CD4-positive, alpha-beta T cell (primary cell): ENCODE data around the gene RTP4. TPM values are rescaled to one million over a fixed set of nuclear protein-coding genes. Genes with fewer than 3 reads are reported as not detected.

ENCODE experiments used
- ATAC-seq: fragments of 200-7000 bp; cut with Tn5 transposase; one replicate; pipeline ENCODE4 v1.10.0; 2022; ENCODE audit warnings: mild to moderate bottlenecking; ENCODE audit not compliant: poor library complexity
- CTCF ChIA-PET: fragments of 350-600 bp; sonication (Branson Sonifier 250); formaldehyde crosslinking; loops from one replicate; lab custom pipeline; 2021; ENCODE audit warnings: antibody characterized with exemption, inconsistent platforms; lab: Charles Lee
- POLR2A ChIA-PET: fragments of 350-600 bp; sonication (Branson Sonifier 250); formaldehyde crosslinking; loops from one replicate; lab custom pipeline; 2021; ENCODE audit warnings: antibody characterized with exemption, inconsistent platforms; lab: Charles Lee
- DNase-seq, 14 experiments: peaks; one replicate each; pipeline ENCODE4 v3.0.0-alpha.2; 2013 to 2020; ENCODE audit warnings: mixed read lengths in 2 of 14
- H3K27ac ChIP-seq, 2 donors: one replicate each; pipeline versions ENCODE4 v1.5.1 to v1.7.0; 2013; ENCODE audit warnings: low read length in 2 of 2, low read depth in 1 of 2, mild to moderate bottlenecking in 1 of 2
- H3K27me3 ChIP-seq, 2 experiments: 1 replicate in 1 of 2; 2 replicates in 1 of 2; pipeline versions ENCODE4 v1.6.1 to v1.7.0; 2013; ENCODE audit warnings: low read length in 2 of 2, control low read depth in 1 of 2, mild to moderate bottlenecking in 1 of 2, moderate library complexity in 1 of 2; ENCODE audit not compliant: insufficient read depth in 2 of 2, control insufficient read depth in 1 of 2
- H3K36me3 ChIP-seq: one replicate; pipeline ENCODE4 v1.6.1; 2013; ENCODE audit warnings: low read length, control low read depth; ENCODE audit not compliant: insufficient read depth
- H3K4me1 ChIP-seq: one replicate; pipeline ENCODE4 v1.6.1; 2013; ENCODE audit warnings: low read length, control low read depth; ENCODE audit not compliant: insufficient read depth
- H3K4me3 ChIP-seq: one replicate; pipeline ENCODE4 v1.5.1; 2013; ENCODE audit warnings: mild to moderate bottlenecking, low read length, moderate library complexity
- H3K9me3 ChIP-seq, 2 experiments: 1 replicate in 1 of 2; 2 replicates in 1 of 2; pipeline versions ENCODE4 v1.6.1 to v1.7.0; 2013; ENCODE audit warnings: low read length in 2 of 2, mild to moderate bottlenecking in 2 of 2, control low read depth in 1 of 2, moderate library complexity in 1 of 2; ENCODE audit not compliant: control insufficient read depth in 1 of 2, insufficient read depth in 1 of 2
- H3K27ac Mint-ChIP-seq: one replicate; pipeline ENCODE4 v1.8.0; 2020; ENCODE audit warnings: mixed read lengths
- H3K27me3 Mint-ChIP-seq: one replicate; pipeline ENCODE4 v1.8.0; 2021; ENCODE audit warnings: mixed read lengths
- H3K36me3 Mint-ChIP-seq: one replicate; pipeline ENCODE4 v1.8.0; 2021; ENCODE audit warnings: low read depth, mixed read lengths
- H3K4me1 Mint-ChIP-seq: one replicate; pipeline ENCODE4 v1.8.0; 2021; ENCODE audit warnings: low read depth, mixed read lengths
- H3K4me3 Mint-ChIP-seq: one replicate; pipeline ENCODE4 v1.8.0; 2020; ENCODE audit warnings: mild to moderate bottlenecking, mixed read lengths
- H3K9me3 Mint-ChIP-seq: one replicate; pipeline ENCODE4 v1.8.0; 2020; ENCODE audit warnings: mixed read lengths
- CTCF ChIP-seq: fragments of 200-600 bp; IDR thresholded peaks from one replicate; pipeline ENCODE4 v1.8.0; 2022; ENCODE audit warnings: antibody characterized with exemption, mild to moderate bottlenecking
- intact Hi-C, 2 experiments: fragments of 100-400 bp; cut with DNase I in 1 of 2; cut with micrococcal nuclease in 1 of 2; formaldehyde crosslinking; loops; one replicate each; pipeline versions ENCODE4 v1.15.1 to v1.9.0; 2023 to 2025; cut with DNase I, micrococcal nuclease
- total RNA-seq, 174 experiments: library from RNA in 2 of 174; stranded (reverse) in 2 of 174; gene quantifications; one replicate each; pipeline ENCODE4 v1.2.3 and lab custom pipeline; 2021 to 2026

RTP4 gene
- total RNA-seq, 2 experiments from 2014 or later, result 1.1 to 1.5 TPM

DNA sequence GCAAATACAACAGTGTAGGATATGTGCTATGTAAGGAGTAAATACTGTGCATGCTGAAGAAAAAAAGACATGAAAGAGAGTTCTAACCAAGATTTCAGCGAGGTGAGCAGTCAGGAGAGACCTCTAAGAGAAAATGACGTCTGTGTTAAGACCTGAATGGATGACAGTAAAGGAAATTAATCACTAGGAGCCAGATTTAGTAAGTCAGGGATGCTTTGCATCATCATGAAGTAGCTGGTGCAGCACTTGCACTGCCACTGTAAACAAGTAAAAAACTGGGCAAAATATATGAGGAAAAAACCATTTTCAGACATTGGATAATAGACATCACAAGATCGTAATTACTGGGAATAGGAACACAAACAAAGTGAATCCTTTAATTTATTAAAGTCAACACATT, 32.6 kb downstream of the RTP4 start:
- ChIA-PET POLR2A (no interaction called here), CTCF (no interaction called here)
- H3K4me3 Mint-ChIP-seq, result no peak overlapping the region
- Histone ChIP-seq H3K27me3 (peaks cover 4 to 5% of the 10 kb centered on the region in 2 experiments), H3K36me3 (no peaks in the 10 kb centered on the region), H3K4me1 (no peaks in the 10 kb centered on the region), H3K4me3 (no peak overlapping the region), H3K9me3 (no peaks in the 10 kb centered on the region), H3K27ac (no peak overlapping the region)
- no peaks in the 10 kb centered on the region for H3K36me3 Mint-ChIP-seq
- ATAC-seq, result no peak
- TF ChIP-seq CTCF, result no peak
- H3K9me3 Mint-ChIP-seq, result no peaks in the 10 kb centered on the region
- H3K27me3 Mint-ChIP-seq, result peaks cover 38% of the 10 kb centered on the region
- DNase-seq, result no peak
- intact Hi-C loops, result no loop called here
- H3K4me1 Mint-ChIP-seq, result no peaks in the 10 kb centered on the region
- no peak overlapping the region for H3K27ac Mint-ChIP-seq

DNA sequence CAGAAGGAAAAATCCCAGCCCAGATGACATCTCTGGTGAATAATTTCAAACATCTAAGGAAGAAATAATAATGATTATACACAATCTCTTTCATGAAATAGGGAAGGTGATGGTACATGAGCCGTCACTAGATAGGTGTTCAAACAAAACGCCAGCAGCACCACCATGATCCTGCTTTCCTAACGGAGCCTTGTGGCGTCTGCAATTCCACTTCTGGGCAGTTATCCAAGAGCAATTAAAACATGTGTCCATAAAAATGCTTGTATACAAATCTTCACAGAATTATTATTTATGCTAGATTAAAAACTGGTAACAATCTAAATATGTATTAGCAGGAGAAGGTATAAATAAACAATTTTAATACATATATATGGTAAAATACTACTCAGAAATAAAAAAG, 33.7 kb downstream of the RTP4 start:
- no peak overlapping the region for H3K4me3 Mint-ChIP-seq
- TF ChIP-seq CTCF, result no peak
- Histone ChIP-seq H3K36me3 (no peaks in the 10 kb centered on the region), H3K4me1 (no peaks in the 10 kb centered on the region), H3K9me3 (no peaks in the 10 kb centered on the region), H3K27ac (no peak overlapping the region), H3K27me3 (peaks cover 4 to 5% of the 10 kb centered on the region in 2 experiments), H3K4me3 (no peak overlapping the region)
- no peak overlapping the region for H3K27ac Mint-ChIP-seq
- intact Hi-C loops, result no loop called here
- ChIA-PET POLR2A (no interaction called here), CTCF (no interaction called here)
- no peaks in the 10 kb centered on the region for H3K9me3 Mint-ChIP-seq
- no peak for ATAC-seq
- H3K4me1 Mint-ChIP-seq, result no peaks in the 10 kb centered on the region
- no peak for DNase-seq
- no peaks in the 10 kb centered on the region for H3K36me3 Mint-ChIP-seq
- peaks cover 35% of the 10 kb centered on the region for H3K27me3 Mint-ChIP-seq

- H3K4me1 ChIP-seq, result no peaks in the 10 kb centered on the region
These were observed 35.6 kb downstream of the RTP4 start for GRCh38 chr3:187403768-187404288.

More at GRCh38 chr3:187403768-187404288, 35.6 kb downstream of the RTP4 start:
- no peak for DNase-seq
- Histone ChIP-seq H3K36me3 (no peaks in the 10 kb centered on the region), H3K27ac (no peak overlapping the region), H3K27me3 (peaks cover 4 to 13% of the 10 kb centered on the region in 2 experiments), H3K4me3 (no peak overlapping the region), H3K9me3 (no peaks in the 10 kb centered on the region)
- ChIA-PET CTCF (no interaction called here), POLR2A (no interaction called here)
- Mint-ChIP-seq H3K4me1 (no peaks in the 10 kb centered on the region), H3K9me3 (no peaks in the 10 kb centered on the region), H3K4me3 (no peak overlapping the region), H3K27me3 (peaks cover 31% of the 10 kb centered on the region), H3K27ac (no peak overlapping the region), H3K36me3 (no peaks in the 10 kb centered on the region)
- intact Hi-C loops, result no loop called here
- TF ChIP-seq CTCF, result no peak
- ATAC-seq, result no peak
